22Rv1 (cell line): ENCODE results near the gene VTI1A.

Experiments used
- H3K27ac ChIP-seq: fragments of 450-650 bp; 2 replicates; pipeline ENCODE4 v1.5.1; 2017
- ZFX ChIP-seq: fragments of 450-650 bp; IDR thresholded peaks from 2 replicates; pipeline ENCODE4 v1.6.1; 2017; ENCODE audit warnings: antibody characterized with exemption, borderline replicate concordance
- TF ChIP-seq, protein P1 (sequence below): fragments of 450-650 bp; IDR thresholded peaks from 2 replicates; pipeline ENCODE4 v1.5.1; 2017; ENCODE audit warnings: mild to moderate bottlenecking

The VTI1A gene

DNA sequence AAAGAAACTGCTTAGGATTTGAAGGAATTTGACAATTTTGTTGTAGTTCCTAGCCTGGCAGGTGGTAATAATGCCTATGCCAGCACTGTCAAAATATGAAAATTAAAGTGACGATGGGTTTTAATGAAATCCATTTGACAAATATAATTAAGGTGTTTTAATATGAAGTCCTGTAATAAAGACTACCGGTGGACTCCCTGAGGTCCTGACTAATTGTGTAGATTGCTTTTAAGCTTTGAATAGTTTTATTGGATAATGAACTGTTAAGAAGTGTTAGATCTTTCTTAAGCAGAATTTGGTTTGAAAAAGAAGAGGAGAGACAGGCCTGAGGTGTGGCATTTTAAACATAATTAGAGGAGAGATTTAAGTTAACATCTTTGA lies 197.2 kb downstream of the VTI1A start:
- H3K27ac ChIP-seq, result no peak overlapping the region
- TF ChIP-seq, protein P1, sequence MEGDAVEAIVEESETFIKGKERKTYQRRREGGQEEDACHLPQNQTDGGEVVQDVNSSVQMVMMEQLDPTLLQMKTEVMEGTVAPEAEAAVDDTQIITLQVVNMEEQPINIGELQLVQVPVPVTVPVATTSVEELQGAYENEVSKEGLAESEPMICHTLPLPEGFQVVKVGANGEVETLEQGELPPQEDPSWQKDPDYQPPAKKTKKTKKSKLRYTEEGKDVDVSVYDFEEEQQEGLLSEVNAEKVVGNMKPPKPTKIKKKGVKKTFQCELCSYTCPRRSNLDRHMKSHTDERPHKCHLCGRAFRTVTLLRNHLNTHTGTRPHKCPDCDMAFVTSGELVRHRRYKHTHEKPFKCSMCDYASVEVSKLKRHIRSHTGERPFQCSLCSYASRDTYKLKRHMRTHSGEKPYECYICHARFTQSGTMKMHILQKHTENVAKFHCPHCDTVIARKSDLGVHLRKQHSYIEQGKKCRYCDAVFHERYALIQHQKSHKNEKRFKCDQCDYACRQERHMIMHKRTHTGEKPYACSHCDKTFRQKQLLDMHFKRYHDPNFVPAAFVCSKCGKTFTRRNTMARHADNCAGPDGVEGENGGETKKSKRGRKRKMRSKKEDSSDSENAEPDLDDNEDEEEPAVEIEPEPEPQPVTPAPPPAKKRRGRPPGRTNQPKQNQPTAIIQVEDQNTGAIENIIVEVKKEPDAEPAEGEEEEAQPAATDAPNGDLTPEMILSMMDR, result no peak
- TF ChIP-seq ZFX, result no peak

DNA sequence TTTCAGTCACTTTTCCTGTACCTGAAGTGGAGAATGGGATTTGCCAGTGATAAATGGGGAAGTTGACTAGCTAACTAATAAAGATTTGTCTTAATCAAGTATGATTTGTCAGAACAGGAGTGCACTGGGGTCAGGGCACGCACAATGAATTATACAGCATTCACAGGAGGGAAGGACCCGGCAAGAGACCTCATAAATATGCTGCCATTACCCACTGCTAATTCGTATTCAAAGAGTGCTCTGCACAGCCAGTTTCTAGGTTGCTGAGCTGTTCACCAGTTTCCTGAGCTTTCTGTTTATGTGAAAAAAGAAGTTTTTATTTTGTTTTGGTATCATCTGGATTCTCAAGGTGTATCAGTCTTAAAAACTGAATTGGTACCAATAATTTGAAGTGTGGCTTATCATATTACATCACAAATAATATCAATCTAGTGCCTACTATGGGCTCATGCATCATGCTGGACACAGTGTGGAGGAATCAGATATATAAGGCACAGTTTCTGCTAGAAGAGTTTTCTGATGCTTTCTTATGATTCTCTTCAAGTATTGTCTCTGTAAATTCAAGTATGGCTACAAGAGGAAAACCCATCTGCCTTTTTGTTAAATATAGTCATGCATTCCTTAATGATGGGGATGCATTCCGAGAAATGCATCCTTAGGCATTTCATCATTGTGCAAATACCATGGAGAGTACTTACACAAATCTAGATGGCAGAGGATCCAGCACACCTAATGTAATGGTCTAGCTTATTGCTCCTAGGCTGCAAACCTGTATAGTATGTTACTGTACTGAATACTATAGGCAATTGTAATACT lies 202.2 kb downstream of the VTI1A start:
- H3K27ac ChIP-seq, result no peak overlapping the region
- TF ChIP-seq, protein P1, result no peak
- no peak for TF ChIP-seq ZFX

DNA sequence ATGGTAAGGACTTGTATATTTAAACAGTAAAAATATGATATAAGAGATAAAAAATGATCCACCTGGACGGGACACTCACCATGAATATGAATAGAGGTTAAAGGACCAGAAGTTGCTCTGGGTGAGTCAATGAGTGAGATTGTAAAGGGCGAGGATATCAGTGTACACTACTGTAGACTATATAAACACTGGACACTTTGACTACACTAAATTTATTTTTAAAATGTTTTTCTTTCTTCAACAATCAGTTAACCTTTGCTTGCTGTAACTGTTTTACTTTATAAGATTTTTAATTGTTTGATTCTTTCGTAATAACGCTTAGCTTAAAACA lies 202.8 kb downstream of the VTI1A start:
- no peak overlapping the region for H3K27ac ChIP-seq
- TF ChIP-seq, protein P1, result no peak

DNA sequence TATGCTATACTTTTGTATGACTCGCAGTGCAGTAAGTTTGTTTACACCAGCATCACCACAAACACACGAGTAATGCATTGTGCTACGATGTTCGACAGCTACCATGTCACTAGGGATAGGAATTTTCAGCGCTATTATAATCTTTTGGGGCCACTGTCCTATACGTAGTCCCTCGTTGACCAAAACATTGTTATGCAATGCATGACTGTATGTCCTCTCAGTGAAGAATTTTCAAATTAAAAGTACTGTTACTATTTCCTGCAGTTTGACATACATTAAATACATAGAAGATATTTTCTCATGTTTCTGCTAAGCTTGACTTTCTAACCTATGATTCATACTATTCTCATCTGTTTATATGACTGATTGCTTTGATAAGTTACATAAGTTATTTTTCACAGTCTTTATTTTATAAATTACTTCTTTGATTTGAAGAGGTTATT lies 203.6 kb downstream of the VTI1A start:
- no peak overlapping the region for H3K27ac ChIP-seq
- TF ChIP-seq, protein P1, result no peak
- TF ChIP-seq ZFX, result no peak

DNA sequence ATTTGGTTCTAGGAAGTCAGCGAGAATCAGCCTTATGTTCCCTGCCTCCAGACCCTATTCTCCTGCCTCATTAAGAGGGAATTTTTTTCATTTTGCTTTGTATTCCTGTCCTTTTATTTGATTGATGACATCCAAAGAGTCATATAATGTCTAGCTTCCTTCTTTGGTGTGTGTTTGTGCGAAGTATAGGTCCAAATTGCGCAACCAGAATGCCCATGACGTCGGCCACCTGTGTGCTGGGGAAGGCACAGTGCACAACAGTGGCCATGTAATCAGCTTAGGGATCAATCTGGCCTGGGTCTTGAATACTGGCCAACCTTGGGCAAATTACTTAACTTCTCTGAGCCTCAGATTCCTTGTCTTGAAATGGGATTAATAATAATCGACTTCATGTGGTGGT lies 206.2 kb downstream of the VTI1A start:
- no peak overlapping the region for H3K27ac ChIP-seq
- TF ChIP-seq ZFX, result no peak

DNA sequence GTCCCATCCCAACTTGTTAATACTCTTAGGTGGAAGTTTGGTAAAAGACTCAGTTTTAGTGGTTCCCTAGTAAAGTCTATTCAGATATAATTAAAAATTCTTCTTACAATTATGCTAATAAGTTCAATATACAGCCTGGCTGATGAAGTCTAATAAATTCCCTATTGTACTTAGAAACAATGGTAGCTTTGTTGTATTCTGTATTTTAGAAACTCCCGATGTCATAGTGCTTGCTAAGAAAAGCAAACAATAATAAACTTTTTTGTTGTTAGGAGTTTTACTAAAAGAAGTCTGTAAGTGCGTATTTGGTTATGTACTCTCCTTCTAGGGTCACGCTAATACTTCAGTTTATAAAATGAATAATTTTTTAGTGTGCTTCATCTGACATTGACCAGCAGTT lies 206.8 kb downstream of the VTI1A start:
- TF ChIP-seq, protein P1, result no peak
- no peak for TF ChIP-seq ZFX
- no peak overlapping the region for H3K27ac ChIP-seq

DNA sequence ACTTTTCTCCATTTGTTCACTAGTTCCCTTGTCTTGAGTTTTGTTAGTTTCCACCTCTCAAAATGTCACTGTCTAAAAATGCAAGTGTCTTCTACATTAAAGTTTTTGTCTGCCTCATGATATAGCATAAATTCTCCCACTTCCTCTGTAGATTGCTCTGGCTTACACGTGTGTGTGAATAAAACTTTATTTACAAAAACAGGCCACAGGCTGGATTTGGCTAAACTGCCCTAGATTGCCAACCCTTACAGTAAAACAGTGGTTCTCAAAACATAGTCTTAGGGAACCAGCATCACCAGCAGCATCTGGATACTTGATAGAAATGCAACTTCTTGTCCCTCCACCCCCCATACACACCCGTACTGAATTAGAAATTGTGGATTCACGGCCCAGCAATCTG lies 207.8 kb downstream of the VTI1A start:
- TF ChIP-seq, protein P1, result no peak
- no peak for TF ChIP-seq ZFX
- H3K27ac ChIP-seq, result no peak overlapping the region

DNA sequence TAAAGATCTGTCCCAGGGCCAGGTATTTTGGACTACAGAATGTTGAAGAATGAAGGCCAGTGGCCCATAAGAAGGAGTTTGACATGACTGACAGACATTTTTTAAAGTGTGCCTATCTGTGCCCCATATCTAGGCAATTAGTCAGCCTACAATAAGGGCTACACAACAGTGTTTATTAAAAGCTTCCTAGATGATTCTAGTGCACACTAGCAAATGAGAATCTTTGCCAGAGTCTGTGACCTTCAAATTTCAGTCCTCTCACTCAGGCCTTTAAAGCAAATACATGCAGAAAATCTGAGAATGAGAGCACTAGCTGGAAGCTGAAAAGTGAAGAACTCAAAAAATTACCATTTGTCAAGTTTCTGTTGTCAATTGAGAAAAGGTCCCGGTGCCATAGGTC lies 208.7 kb downstream of the VTI1A start:
- TF ChIP-seq, protein P1, result no peak
- no peak for TF ChIP-seq ZFX
- H3K27ac ChIP-seq, result no peak overlapping the region
